Measurements from ENCODE around the gene MRGPRE.

Gene MRGPRE

GRCh38 chr11:3227568-3228444, 4.4 kb downstream of the MRGPRE start:
- intact Hi-C loops (cut with DNase I), result no loop called here
- DNase-seq, result peak in 3 of 10 donors; percentile 65 to 83 (median 79)

DNA sequence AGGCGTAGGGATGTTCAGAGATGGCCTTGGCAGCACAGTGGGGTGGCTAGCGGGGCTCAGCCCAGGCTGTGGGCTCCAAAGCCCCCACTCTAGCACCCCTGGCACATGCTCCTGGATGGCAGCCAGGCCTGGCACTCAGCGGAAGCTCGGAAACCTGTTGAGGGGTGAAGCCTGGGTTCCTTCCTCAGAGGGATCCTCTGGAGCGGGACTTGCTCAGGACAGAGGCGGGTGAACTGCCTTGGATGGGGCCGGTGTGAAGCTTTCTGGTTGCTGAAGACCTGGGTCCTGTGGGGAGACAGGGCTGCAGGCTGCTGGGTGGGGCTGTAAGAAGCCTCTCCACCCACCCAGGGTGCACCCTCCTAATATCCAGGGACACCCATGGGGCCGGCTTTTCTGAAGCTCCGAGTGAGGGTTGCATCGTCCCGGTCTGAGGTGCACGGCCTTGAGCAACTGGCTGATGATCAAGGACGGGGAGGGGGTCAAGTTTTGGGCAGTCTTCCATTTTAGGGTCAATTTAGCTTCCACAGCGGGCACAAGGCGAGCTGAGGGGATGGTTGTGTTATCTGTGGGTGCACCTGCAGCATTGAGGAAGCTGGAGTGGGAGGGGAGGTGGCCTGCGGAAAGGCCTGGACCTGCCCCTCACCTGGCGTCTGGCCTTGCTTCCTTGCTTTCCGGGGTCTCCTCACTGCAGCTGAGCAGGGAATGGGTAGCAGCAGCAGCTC, 5.2 kb downstream of the MRGPRE start:
- intact Hi-C loops (cut with DNase I), result no loop called here
- peak in 3 of 10 donors; percentile 48 to 72 (median 61) for DNase-seq

DNA sequence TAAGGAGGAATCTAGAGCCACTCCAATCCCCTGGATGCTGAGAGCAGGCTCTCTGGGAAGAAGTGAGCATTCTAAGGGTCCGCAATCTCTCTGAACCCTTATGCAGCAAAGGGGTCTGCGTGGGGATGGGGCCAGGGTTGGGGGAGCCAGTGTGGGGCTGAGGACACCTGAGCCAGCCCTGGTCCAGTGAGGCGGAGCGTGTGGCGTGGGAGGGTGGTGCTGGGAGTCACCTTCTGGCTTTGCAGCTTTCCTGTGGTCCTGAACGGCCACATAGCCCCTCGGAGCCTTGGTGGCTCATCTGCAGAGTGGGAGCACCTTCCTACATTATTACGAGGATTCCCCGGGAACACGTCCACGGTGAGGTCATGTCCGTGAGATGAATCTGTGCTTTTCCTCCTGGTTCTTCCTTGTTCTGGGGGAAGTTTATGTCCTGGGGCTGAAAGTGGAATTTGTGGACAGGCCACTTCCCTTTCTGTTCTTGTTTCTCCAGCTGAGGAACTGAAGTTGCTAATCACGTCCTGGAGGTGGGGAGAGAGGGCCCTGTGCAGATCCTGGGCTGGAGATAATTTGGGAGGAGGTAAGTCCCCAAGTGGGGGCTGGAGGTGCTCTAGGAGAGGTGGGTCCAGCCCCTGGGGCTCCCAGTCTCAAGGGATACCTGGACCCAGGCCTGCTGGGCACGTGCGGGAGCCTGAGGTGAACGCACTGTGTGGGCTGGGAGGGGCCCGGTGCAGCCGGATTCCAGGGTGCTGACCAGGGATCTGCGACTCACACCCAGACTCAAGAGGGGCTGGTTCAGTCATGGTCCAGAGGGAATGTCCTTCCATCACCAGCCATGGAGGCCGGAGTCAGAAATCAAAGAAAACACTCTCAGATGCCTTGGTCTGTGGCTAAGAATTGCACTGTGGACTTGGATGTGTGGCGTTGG, 6.1 kb downstream of the MRGPRE start:
- intact Hi-C loops (cut with DNase I), result no loop called here
- peak in 3 of 10 donors; percentile 52 to 76 (median 59) for DNase-seq

DNA sequence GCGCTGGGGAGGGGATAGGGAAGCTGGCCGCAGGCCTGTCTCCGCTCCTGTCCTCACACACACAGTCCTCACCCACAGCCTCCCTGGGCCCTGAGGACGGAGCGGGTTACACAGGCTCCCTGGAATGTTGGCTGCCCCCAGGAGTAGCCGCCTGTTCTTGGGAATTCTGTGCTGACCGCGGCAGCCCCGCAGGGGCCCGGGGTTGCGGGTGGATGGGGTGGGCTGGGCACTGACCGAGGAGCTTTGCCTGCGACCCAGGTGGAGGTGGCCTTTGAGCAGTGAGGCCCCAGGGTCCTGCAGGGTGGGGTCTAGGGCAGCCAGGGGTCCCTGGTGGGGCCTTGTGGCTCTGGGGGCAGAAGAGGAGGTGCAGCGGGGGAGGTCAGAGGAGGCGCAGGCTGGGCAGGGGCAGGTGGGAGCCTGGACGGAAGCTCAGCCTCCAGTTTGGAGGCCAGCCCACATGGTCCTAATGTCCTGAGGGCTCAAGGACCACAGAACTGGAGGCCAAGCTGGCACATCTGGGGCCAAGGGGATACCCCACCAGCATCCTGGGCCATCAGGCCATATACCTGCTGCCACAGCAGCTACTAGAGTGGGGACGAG, 7.0 kb downstream of the MRGPRE start:
- intact Hi-C loops (cut with DNase I), result no loop called here
- DNase-seq, result peak in 3 of 10 donors; percentile 62 to 72 (median 66)

- DNase-seq, result peak in 3 of 10 donors; percentile 66 to 77 (median 69)
- intact Hi-C loops (cut with DNase I), result no loop called here
Observed at GRCh38 chr11:3224401-3225057, 7.7 kb downstream of the MRGPRE start.

DNA sequence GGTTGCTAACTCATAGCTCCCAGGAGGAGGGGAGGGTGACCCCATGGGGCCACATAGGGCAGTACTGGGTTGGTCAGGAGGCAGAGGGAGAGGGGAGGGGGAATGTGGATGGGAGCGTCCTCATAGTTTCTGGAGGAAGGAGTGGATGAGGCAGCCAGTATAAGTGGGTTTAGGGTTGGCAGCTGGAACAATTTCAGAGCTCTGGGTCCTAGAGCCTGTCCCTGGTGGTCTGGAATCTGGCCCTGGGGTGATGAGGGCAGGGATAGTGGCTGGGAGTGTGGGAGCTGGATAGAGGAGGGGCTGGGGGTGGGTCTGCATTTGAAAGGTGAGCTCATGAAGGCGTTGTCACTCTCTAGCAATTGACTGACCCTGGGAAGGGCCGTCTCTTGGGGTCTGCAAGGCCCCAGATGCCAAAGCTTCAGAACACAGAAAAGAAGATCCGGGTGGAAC, 8.3 kb downstream of the MRGPRE start:
- peak in 2 of 10 donors; percentile 21 to 25 for DNase-seq
- intact Hi-C loops (cut with DNase I), result no loop called here

- intact Hi-C loops (cut with DNase I), result no loop called here
- peak in 3 of 10 donors; percentile 44 to 68 (median 68) for DNase-seq
Observed at GRCh38 chr11:3222941-3223915, 9.0 kb downstream of the MRGPRE start.

DNA sequence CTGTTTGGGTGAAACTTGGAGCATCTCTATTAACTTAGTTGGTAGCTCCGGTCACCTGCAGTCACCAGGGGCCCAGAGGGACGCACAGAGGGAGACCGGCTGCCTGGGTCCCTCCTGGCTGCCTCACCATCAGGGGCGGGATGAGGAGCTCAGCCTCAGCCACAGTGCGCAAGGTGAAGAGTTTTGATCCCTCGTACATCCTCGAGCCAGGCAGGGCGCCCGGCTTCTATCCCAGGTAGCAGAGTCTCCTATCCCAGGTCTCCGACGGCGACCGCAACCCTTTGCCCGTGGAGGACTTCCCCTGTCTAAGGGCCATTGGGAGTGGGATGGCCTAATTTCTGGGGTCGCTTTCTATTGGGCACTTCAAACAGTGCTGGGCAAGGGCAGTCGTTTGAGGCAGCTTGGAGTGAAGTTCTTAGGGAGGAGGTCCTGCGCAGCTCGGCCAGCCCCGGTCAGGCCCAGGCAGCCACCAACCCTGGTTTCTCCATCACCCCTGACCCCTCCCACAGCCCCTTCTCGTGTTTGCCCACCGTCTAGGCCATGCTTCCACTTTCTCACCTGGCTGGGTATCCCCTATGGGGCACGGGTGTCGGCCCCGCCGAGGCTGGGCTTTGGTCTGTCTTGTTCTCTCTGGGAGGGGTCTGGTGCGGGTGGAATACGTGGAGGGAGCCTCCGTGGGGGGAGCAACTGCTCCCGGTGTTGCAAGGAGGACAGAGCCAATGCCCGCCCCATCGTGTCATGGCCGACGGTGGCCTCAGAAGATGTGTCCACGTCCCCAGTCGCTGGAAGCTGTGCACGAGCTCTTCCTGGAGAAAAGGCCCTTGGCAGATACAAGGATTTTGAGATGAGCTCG, 10.0 kb downstream of the MRGPRE start:
- peak in 4 of 10 donors; percentile 5 to 80 (median 53) for DNase-seq
- intact Hi-C loops (cut with DNase I), result no loop called here

DNA sequence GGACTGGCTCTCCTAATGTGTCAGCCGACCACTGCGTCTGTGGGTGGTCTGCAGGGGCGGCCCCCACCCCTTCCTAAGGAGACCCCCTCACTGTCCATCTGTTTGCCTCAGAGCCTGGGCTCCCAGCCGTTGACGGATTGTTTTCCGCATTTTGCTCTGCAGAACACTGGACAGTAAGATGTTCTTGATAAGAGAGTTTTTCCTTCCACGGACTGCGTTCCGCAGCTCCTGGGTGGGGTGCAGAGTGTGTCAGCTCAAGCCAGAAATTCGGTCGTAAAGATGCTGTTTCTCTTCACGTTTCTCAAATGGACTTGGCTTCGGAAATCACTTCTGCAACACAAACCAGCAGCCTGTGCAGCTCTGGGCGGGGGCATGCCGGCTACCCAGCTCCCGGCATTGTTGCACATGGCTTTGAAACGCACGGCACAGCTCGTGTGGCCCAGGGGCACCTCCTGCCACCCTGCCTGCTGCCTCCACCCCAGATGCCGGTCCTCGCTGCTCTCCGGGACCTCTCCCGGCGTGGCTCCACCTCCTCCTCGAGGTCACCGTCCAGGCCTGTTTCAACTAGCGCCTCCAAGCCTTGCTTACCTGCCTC, 10.7 kb downstream of the MRGPRE start:
- intact Hi-C loops (cut with DNase I), result no loop called here
- peak in 4 of 10 donors; percentile 4 to 68 (median 50) for DNase-seq

GRCh38 chr11:3220521-3221407, 11.5 kb downstream of the MRGPRE start:
- DNase-seq, result peak in 3 of 10 donors; percentile 3 to 70 (median 50)
- intact Hi-C loops (cut with DNase I), result no loop called here

DNA sequence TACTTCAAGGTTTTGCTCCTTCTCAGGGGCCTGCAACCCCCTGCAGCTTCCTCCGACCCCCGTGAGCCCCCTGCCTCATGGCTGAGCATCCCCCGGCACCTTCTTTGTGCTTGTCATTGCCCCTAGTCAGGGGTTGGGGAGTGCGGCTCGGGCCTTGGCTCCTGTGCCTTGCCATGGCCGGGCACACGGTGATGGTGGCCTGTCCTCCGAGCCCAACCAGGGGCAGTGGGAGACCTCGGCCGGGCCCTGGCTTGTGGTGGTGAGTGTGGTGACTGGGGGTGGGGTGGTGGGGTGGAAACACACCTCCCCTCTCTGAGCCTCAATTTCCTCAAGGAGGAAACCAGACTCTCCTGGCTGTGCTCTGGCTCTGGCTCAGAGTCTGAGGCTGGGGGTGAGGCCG, 12.1 kb downstream of the MRGPRE start:
- intact Hi-C loops (cut with DNase I), result no loop called here
- DNase-seq, result peak in 1 of 10 donors; percentile 47

GRCh38 chr11:3219281-3219892, 12.8 kb downstream of the MRGPRE start:
- DNase-seq, result peak in 5 of 10 donors; percentile 0 to 57 (median 55)
- intact Hi-C loops (cut with DNase I), result loop anchor here (5.0 to 10.0 kb wide), 3 partner anchors 52 to 125 kb away; partner anchors contain the start of gene OSBPL5

- intact Hi-C loops (cut with DNase I), result loop anchor here (5.0 to 10.0 kb wide), 3 partner anchors 51 to 124 kb away; partner anchors contain the start of gene OSBPL5
- peak in 6 of 10 donors; percentile 4 to 80 (median 30) for DNase-seq
Observed at GRCh38 chr11:3218483-3219280, 13.5 kb downstream of the MRGPRE start, which contains the start of gene MRGPRG. Gene MRGPRG, minus strand, starts transcription at chr11:3218813. Its CDS starts 0 bp downstream, at chr11:3218813.
